ENCODE results near the gene KIDINS220. TPM values are rescaled to one million over a fixed set of nuclear protein-coding genes. Genes with fewer than 3 reads are reported as not detected.

The KIDINS220 gene
- total and polyA plus RNA-seq, 2 of the 13 experiments (the other 11 are each of a cell fraction or from before 2014, with no cell fraction given) = 25.2 to 32.3 TPM

GRCh38 chr2:8685697-8686358 lies 151.6 kb downstream of the KIDINS220 start (continued):
- TF ChIP-seq ELF3 (CRISPR knock-in tag; IDR thresholded peaks at IDR 0.05) (peak; percentile 51; the same call in 1 of the 2 replicates), ZNF644 (CRISPR knock-in tag; IDR thresholded peaks at IDR 0.05; ENCODE audit: low read depth) (no peak), ZHX1 (CRISPR knock-in tag; IDR thresholded peaks at IDR 0.05; ENCODE audit: low read depth) (no peak), SIN3A (IDR thresholded peaks at IDR 0.05; ENCODE audit: borderline replicate concordance, low read depth, low read length) (no peak), ZBTB46 (CRISPR knock-in tag; IDR thresholded peaks at IDR 0.05; ENCODE audit: borderline replicate concordance) (no peak)
- TF ChIP-seq, protein P1, sequence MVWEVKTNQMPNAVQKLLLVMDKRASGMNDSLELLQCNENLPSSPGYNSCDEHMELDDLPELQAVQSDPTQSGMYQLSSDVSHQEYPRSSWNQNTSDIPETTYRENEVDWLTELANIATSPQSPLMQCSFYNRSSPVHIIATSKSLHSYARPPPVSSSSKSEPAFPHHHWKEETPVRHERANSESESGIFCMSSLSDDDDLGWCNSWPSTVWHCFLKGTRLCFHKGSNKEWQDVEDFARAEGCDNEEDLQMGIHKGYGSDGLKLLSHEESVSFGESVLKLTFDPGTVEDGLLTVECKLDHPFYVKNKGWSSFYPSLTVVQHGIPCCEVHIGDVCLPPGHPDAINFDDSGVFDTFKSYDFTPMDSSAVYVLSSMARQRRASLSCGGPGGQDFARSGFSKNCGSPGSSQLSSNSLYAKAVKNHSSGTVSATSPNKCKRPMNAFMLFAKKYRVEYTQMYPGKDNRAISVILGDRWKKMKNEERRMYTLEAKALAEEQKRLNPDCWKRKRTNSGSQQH (CRISPR knock-in tag; IDR thresholded peaks at IDR 0.05; ENCODE audit: low read depth) = peak; percentile 77; the same call in 1 of the 2 replicates
- TF ChIP-seq, protein P2, sequence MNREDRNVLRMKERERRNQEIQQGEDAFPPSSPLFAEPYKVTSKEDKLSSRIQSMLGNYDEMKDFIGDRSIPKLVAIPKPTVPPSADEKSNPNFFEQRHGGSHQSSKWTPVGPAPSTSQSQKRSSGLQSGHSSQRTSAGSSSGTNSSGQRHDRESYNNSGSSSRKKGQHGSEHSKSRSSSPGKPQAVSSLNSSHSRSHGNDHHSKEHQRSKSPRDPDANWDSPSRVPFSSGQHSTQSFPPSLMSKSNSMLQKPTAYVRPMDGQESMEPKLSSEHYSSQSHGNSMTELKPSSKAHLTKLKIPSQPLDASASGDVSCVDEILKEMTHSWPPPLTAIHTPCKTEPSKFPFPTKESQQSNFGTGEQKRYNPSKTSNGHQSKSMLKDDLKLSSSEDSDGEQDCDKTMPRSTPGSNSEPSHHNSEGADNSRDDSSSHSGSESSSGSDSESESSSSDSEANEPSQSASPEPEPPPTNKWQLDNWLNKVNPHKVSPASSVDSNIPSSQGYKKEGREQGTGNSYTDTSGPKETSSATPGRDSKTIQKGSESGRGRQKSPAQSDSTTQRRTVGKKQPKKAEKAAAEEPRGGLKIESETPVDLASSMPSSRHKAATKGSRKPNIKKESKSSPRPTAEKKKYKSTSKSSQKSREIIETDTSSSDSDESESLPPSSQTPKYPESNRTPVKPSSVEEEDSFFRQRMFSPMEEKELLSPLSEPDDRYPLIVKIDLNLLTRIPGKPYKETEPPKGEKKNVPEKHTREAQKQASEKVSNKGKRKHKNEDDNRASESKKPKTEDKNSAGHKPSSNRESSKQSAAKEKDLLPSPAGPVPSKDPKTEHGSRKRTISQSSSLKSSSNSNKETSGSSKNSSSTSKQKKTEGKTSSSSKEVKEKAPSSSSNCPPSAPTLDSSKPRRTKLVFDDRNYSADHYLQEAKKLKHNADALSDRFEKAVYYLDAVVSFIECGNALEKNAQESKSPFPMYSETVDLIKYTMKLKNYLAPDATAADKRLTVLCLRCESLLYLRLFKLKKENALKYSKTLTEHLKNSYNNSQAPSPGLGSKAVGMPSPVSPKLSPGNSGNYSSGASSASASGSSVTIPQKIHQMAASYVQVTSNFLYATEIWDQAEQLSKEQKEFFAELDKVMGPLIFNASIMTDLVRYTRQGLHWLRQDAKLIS (CRISPR knock-in tag; IDR thresholded peaks at IDR 0.05) = no peak

All from HepG2 (cell line).